K562 (cell line): ENCODE data around the gene TP63.

Source experiments
- BCL6 ChIP-seq: fragments of 250-450 bp; sonication (Bioruptor Pico); IDR thresholded peaks from 2 replicates; pipeline ENCODE4 v1.4.0; 2020
- CEBPZ ChIP-seq: fragments of 150-350 bp; IDR thresholded peaks from 2 replicates; pipeline ENCODE4 v1.6.1; 2014; ENCODE audit warnings: low read depth, mild to moderate bottlenecking, low read length, borderline replicate concordance
- CHD2 ChIP-seq: IDR thresholded peaks from 2 replicates; pipeline ENCODE4 v1.6.1; 2011; ENCODE audit warnings: low read depth, low read length
- ESRRA ChIP-seq: fragments of 450-650 bp; IDR thresholded peaks from 2 replicates; pipeline ENCODE4 v1.6.1; 2014; ENCODE audit warnings: low read depth, mild to moderate bottlenecking, moderate library complexity, borderline replicate concordance
- ESRRB ChIP-seq: fragments of 250-450 bp; sonication (Bioruptor Pico); IDR thresholded peaks from 2 replicates; pipeline ENCODE4 v1.5.0; 2020; ENCODE audit warnings: mild to moderate bottlenecking, moderate library complexity, borderline replicate concordance
- FIP1L1 ChIP-seq: fragments of 200-400 bp; formaldehyde crosslinking; IDR thresholded peaks from 2 replicates; pipeline ENCODE4 v1.6.1; 2018; ENCODE audit warnings: mild to moderate bottlenecking, low read depth, low read length; ENCODE audit not compliant: poor library complexity, severe bottlenecking
- NKRF ChIP-seq: fragments of 450-650 bp; IDR thresholded peaks from 2 replicates; pipeline ENCODE4 v1.6.1; 2016; ENCODE audit warnings: borderline replicate concordance
- NR2C1 ChIP-seq, 2 experiments: fragments of 450-650 bp; IDR thresholded peaks; 2 replicates each; pipeline ENCODE4 v1.6.1; 2017; ENCODE audit warnings: mild to moderate bottlenecking in 2 of 2, antibody characterized with exemption in 1 of 2, inconsistent platforms in 1 of 2, missing compliant biosample characterization in 1 of 2, missing genetic modification characterization in 1 of 2
- SFPQ ChIP-seq: fragments of 200-400 bp; formaldehyde crosslinking; IDR thresholded peaks from 2 replicates; pipeline ENCODE4 v1.6.1; 2017; ENCODE audit warnings: mild to moderate bottlenecking, low read depth, low read length, moderate library complexity
- SOX6 ChIP-seq: fragments of 450-650 bp; IDR thresholded peaks from 2 replicates; pipeline ENCODE4 v1.6.1; 2014; ENCODE audit warnings: mild to moderate bottlenecking
- SP1 ChIP-seq: sonication (generic); formaldehyde crosslinking; IDR thresholded peaks from 2 replicates; pipeline ENCODE4 v1.8.1; 2022; ENCODE audit warnings: mild to moderate bottlenecking, missing genetic modification reagents
- ZBTB33 ChIP-seq: sonication (generic); formaldehyde crosslinking; IDR thresholded peaks from 2 replicates; pipeline ENCODE4 v1.8.1; 2023; ENCODE audit warnings: mild to moderate bottlenecking, missing genetic modification reagents

GRCh38 chr3:189735913-189736312 is 104.7 kb downstream of the TP63 start:
- TF ChIP-seq CHD2 (no peak), CEBPZ (no peak), FIP1L1 (no peak), ESRRA (no peak), SFPQ (no peak), ZBTB33 (no peak), ESRRB (no peak), NKRF (no peak), NR2C1 (IDR thresholded peaks at IDR 0.05) (no peak), NR2C1 (tag; IDR thresholded peaks at IDR 0.05) (no peak), SOX6 (no peak), BCL6 (no peak), SP1 (CRISPR knock-in tag) (no peak)
